Measurements from ENCODE around the gene BTG2.

BTG2 gene

DNA sequence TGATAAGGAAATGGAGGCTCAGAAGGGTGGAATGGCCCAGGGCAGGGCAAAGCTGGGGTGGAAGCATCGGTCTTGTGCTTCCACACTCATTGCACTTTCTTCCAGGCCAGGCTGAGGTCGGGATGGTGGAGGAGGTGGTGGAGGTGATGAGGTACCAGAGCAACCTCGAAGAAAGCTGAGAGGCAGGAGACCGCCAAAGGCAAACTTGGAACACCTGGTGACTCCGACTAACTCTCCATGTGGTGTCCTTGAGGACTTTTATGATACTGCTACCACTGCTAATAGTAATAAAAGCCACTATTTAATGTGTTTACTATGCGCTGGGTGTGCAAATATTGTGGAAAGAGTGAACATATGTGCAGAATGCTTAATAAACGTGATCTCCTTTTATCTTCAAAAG is 16.9 kb upstream of the BTG2 start:
- H3F3A ChIP-seq (ENCODE audit: low read depth), result no peaks in the 10 kb centered on the region; the same call in 1 of the 2 replicates
- H3K4me2 ChIP-seq (ENCODE audit: low read depth, low read length, poor library complexity, severe bottlenecking), result peak overlapping the region; percentile 70
- peaks cover 71% of the 10 kb centered on the region for H3K4me1 ChIP-seq (ENCODE audit: insufficient read depth, low read length, poor library complexity, severe bottlenecking)
- TF ChIP-seq, protein P1, sequence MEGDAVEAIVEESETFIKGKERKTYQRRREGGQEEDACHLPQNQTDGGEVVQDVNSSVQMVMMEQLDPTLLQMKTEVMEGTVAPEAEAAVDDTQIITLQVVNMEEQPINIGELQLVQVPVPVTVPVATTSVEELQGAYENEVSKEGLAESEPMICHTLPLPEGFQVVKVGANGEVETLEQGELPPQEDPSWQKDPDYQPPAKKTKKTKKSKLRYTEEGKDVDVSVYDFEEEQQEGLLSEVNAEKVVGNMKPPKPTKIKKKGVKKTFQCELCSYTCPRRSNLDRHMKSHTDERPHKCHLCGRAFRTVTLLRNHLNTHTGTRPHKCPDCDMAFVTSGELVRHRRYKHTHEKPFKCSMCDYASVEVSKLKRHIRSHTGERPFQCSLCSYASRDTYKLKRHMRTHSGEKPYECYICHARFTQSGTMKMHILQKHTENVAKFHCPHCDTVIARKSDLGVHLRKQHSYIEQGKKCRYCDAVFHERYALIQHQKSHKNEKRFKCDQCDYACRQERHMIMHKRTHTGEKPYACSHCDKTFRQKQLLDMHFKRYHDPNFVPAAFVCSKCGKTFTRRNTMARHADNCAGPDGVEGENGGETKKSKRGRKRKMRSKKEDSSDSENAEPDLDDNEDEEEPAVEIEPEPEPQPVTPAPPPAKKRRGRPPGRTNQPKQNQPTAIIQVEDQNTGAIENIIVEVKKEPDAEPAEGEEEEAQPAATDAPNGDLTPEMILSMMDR (conservative IDR thresholded peaks at IDR 0.05; ENCODE audit: low read length), result no peak
- no peak for TF ChIP-seq EZH2phosphoT487 (IDR thresholded peaks at IDR 0.05; ENCODE audit: borderline replicate concordance)
- H4K20me1 ChIP-seq (ENCODE audit: insufficient read depth, low read length, poor library complexity, severe bottlenecking), result no peaks in the 10 kb centered on the region
- no peaks in the 10 kb centered on the region for H3K9me3 ChIP-seq (ENCODE audit: insufficient read depth, low read depth, low read length)
- H3K36me3 ChIP-seq (ENCODE audit: insufficient read depth, low read length), result no peaks in the 10 kb centered on the region
- H3K9me2 ChIP-seq (replicated peaks; ENCODE audit: low read depth, low read length), result no peaks in the 10 kb centered on the region
- peaks cover 12% of the 10 kb centered on the region; the same call in 1 of the 2 replicates for H3K79me2 ChIP-seq (ENCODE audit: insufficient read depth, low read length)
- H3K27me3 ChIP-seq (ENCODE audit: insufficient read depth, low read length, poor library complexity, severe bottlenecking), result no peaks in the 10 kb centered on the region
- H3K9ac ChIP-seq (ENCODE audit: low read depth, low read length, poor library complexity, severe bottlenecking), result peak overlapping the region; percentile 71
- H2AFZ ChIP-seq (ENCODE audit: low read length), result no peak overlapping the region
- H3K4me3 ChIP-seq (ENCODE audit: low read length, poor library complexity, severe bottlenecking), result no peak overlapping the region

DNA sequence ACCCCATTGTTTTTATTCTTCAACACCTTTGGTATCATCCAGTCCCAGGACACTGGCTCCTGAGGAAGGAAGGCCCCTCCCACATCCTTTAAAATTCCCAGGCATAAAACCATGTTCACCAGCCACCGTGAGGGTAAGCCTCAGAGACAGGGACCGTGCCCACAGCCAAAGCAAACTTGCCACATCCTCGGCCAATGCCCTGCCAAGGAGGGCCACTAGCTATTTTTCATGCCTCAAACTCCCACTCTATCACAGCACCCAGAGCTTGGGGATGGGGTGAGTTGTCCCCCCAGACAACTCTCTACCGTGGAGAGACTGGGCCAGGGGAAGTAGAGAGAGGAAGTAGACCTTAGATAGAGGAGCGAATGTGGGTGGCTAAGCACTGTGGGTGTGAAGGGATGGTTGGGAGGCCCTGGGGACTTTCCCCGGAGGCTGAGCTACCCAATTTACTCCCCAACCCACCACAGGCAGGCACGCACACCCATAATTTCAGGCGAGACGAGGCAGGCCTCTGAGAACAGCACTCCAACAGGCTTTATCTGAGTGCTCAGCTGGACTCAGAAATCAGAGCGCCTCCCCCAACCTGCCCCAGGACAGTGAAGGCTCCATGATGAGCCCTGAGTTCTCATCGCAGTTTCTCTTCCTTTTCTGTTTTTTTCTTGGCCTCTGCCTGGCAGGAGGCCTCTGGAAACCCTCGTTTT is 15.9 kb upstream of the BTG2 start:
- Histone ChIP-seq H3K36me3 (ENCODE audit: insufficient read depth, low read length) (no peaks in the 10 kb centered on the region), H3K9ac (ENCODE audit: low read depth, low read length, poor library complexity, severe bottlenecking) (peak overlapping the region; percentile 71), H3K4me3 (ENCODE audit: low read length, poor library complexity, severe bottlenecking) (peak overlapping the region; percentile 49), H2AFZ (ENCODE audit: low read length) (peak overlapping the region; percentile 14; the same call in 1 of the 2 replicates), H3F3A (ENCODE audit: low read depth) (no peaks in the 10 kb centered on the region; the same call in 1 of the 2 replicates), H3K27me3 (ENCODE audit: insufficient read depth, low read length, poor library complexity, severe bottlenecking) (no peaks in the 10 kb centered on the region), H3K4me1 (ENCODE audit: insufficient read depth, low read length, poor library complexity, severe bottlenecking) (peaks cover 70% of the 10 kb centered on the region), H3K79me2 (ENCODE audit: insufficient read depth, low read length) (peaks cover 12% of the 10 kb centered on the region; the same call in 1 of the 2 replicates), H4K20me1 (ENCODE audit: insufficient read depth, low read length, poor library complexity, severe bottlenecking) (no peaks in the 10 kb centered on the region), H3K9me3 (ENCODE audit: insufficient read depth, low read depth, low read length) (no peaks in the 10 kb centered on the region), H3K9me2 (replicated peaks; ENCODE audit: low read depth, low read length) (no peaks in the 10 kb centered on the region), H3K4me2 (ENCODE audit: low read depth, low read length, poor library complexity, severe bottlenecking) (peak overlapping the region; percentile 78)
- TF ChIP-seq, protein P1 (conservative IDR thresholded peaks at IDR 0.05; ENCODE audit: low read length), result no peak
- TF ChIP-seq EZH2phosphoT487 (IDR thresholded peaks at IDR 0.05; ENCODE audit: borderline replicate concordance), result no peak

DNA sequence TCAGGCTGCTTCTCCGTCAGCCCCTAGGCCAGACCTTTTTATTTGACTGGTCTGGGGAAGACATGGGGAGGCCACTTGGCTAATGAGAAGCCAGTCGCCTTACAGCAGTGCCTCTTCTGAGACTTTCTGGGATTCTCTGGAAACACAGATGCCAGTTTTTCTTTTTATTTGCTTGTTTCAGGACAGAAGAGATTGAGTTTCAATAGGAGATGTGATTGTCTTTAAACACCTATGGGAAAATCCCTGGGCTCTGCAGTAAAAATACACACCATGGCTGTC is 15.4 kb upstream of the BTG2 start:
- no peaks in the 10 kb centered on the region for H3K27me3 ChIP-seq (ENCODE audit: insufficient read depth, low read length, poor library complexity, severe bottlenecking)
- H3K4me1 ChIP-seq (ENCODE audit: insufficient read depth, low read length, poor library complexity, severe bottlenecking), result peaks cover 66% of the 10 kb centered on the region
- peak overlapping the region; percentile 36 for H3K4me3 ChIP-seq (ENCODE audit: low read length, poor library complexity, severe bottlenecking)
- no peaks in the 10 kb centered on the region for H3K9me2 ChIP-seq (replicated peaks; ENCODE audit: low read depth, low read length)
- no peaks in the 10 kb centered on the region; the same call in 1 of the 2 replicates for H3F3A ChIP-seq (ENCODE audit: low read depth)
- H3K79me2 ChIP-seq (ENCODE audit: insufficient read depth, low read length), result peaks cover 12% of the 10 kb centered on the region; the same call in 1 of the 2 replicates
- no peaks in the 10 kb centered on the region for H3K36me3 ChIP-seq (ENCODE audit: insufficient read depth, low read length)
- peak overlapping the region; percentile 78 for H3K4me2 ChIP-seq (ENCODE audit: low read depth, low read length, poor library complexity, severe bottlenecking)
- H3K9ac ChIP-seq (ENCODE audit: low read depth, low read length, poor library complexity, severe bottlenecking), result peak overlapping the region; percentile 71
- TF ChIP-seq, protein P1 (conservative IDR thresholded peaks at IDR 0.05; ENCODE audit: low read length), result no peak
- TF ChIP-seq EZH2phosphoT487 (IDR thresholded peaks at IDR 0.05; ENCODE audit: borderline replicate concordance), result no peak
- H3K9me3 ChIP-seq (ENCODE audit: insufficient read depth, low read depth, low read length), result no peaks in the 10 kb centered on the region
- H4K20me1 ChIP-seq (ENCODE audit: insufficient read depth, low read length, poor library complexity, severe bottlenecking), result no peaks in the 10 kb centered on the region
- no peak overlapping the region; the same call in 1 of the 2 replicates for H2AFZ ChIP-seq (ENCODE audit: low read length)

Data from Loucy (cell line).